Keratinocyte (primary cell): Measurements from ENCODE around the gene ZBTB1. TPM values are rescaled to one million over a fixed set of nuclear protein-coding genes. Genes with fewer than 3 reads are reported as not detected.

Experiments used
- DNase-seq: peaks from one replicate; pipeline ENCODE4 v3.0.0-alpha.2; 2011; ENCODE audit warnings: low read depth, missing footprints, low spot score
- FAIRE-seq: peaks from 2 replicates; lab custom pipeline; 2011; peaks lifted over from hg19 to GRCh38; lab: Jason Lieb, UNC
- H2AFZ ChIP-seq: 2 replicates; pipeline ENCODE4 v1.6.0; 2012; ENCODE audit warnings: low read length, control low read depth, inconsistent platforms; ENCODE audit not compliant: control insufficient read depth
- H3K27ac ChIP-seq: 2 replicates; pipeline ENCODE4 v1.5.1; 2011; ENCODE audit warnings: low read length; ENCODE audit not compliant: control insufficient read depth, insufficient read depth
- H3K27me3 ChIP-seq: 3 replicates; pipeline ENCODE4 v1.6.0; 2011; ENCODE audit warnings: low read length; ENCODE audit not compliant: control insufficient read depth, insufficient read depth; ENCODE audit errors: extremely low read depth
- H3K36me3 ChIP-seq, 2 experiments: 2 replicates in 1 of 2; 3 replicates in 1 of 2; pipeline ENCODE4 v1.5.1; 2011; ENCODE audit warnings: low read length in 2 of 2, mild to moderate bottlenecking in 1 of 2; ENCODE audit not compliant: control insufficient read depth in 2 of 2, insufficient read depth in 2 of 2; ENCODE audit errors: extremely low read depth in 1 of 2
- H3K4me1 ChIP-seq: 3 replicates; pipeline ENCODE4 v1.5.1; 2011; ENCODE audit warnings: low read length; ENCODE audit not compliant: control insufficient read depth, insufficient read depth; ENCODE audit errors: extremely low read depth
- H3K4me2 ChIP-seq: 3 replicates; pipeline ENCODE4 v1.6.0; 2011; ENCODE audit warnings: low read depth, low read length; ENCODE audit not compliant: control insufficient read depth, insufficient read depth; ENCODE audit errors: extremely low read depth
- H3K4me3 ChIP-seq, 3 experiments: fragments of 200-600 bp in 1 of 3; sonication (generic) in 1 of 3; 2 replicates in 2 of 3; 3 replicates in 1 of 3; pipeline ENCODE4 v1.5.1; 2011 to 2016; ENCODE audit warnings: low read length in 3 of 3, mild to moderate bottlenecking in 3 of 3, control low read depth in 2 of 3, inconsistent platforms in 1 of 3, low read depth in 1 of 3, mixed read lengths in 1 of 3, mixed run types in 1 of 3, moderate library complexity in 1 of 3; ENCODE audit not compliant: control insufficient read depth in 2 of 3, insufficient read depth in 2 of 3; ENCODE audit errors: extremely low read depth in 1 of 3
- H3K79me2 ChIP-seq: 2 replicates; pipeline ENCODE4 v1.6.0; 2012; ENCODE audit warnings: low read length; ENCODE audit not compliant: control insufficient read depth, insufficient read depth
- H3K9ac ChIP-seq: 3 replicates; pipeline ENCODE4 v1.6.0; 2011; ENCODE audit warnings: low read length; ENCODE audit not compliant: control insufficient read depth, insufficient read depth; ENCODE audit errors: extremely low read depth
- H3K9me1 ChIP-seq: 3 replicates; pipeline ENCODE4 v1.6.0; 2011; ENCODE audit warnings: low read length; ENCODE audit not compliant: control insufficient read depth, insufficient read depth; ENCODE audit errors: extremely low read depth
- H3K9me3 ChIP-seq: 2 replicates; pipeline ENCODE4 v1.5.1; 2012; ENCODE audit warnings: low read depth, low read length; ENCODE audit not compliant: control insufficient read depth
- H4K20me1 ChIP-seq: 3 replicates; pipeline ENCODE4 v1.6.0; 2011; ENCODE audit warnings: low read length; ENCODE audit not compliant: control insufficient read depth, insufficient read depth; ENCODE audit errors: extremely low read depth
- EZH2 ChIP-seq: IDR thresholded peaks from one replicate; pipeline ENCODE4 v1.6.1; 2012; ENCODE audit warnings: inconsistent platforms, mild to moderate bottlenecking, low read length, moderate library complexity
- dilution Hi-C: fragments of 300-500 bp; cut with MboI; formaldehyde crosslinking; loops from one replicate; pipeline ENCODE4 v1.7.0; 2020; ENCODE audit warnings: low sequenced_read_pairs; ENCODE audit not compliant: extremely low pct_ligation_motif_present
- polyA plus RNA-seq, 5 experiments: library from polyadenylated mRNA; depleted of rRNA in 3 of 5; stranded (reverse) in 3 of 5; stranded (forward) in 1 of 5; unstranded in 1 of 5; fragments of >200 nt; gene quantifications; 1 replicate in 1 of 5; 2 replicates in 3 of 5; 3 replicates in 1 of 5; pipeline versions ENCODE4 v1.2.1 to v1.2.3, GENCODE V29; 2011 to 2012; ENCODE audit warnings: missing spikeins in 2 of 5, low read depth in 1 of 5, low replicate concordance in 1 of 5
- TF ChIP-seq, protein P1 (sequence below), 3 experiments: IDR thresholded peaks in 1 of 3; conservative IDR thresholded peaks in 1 of 3; optimal IDR thresholded peaks in 1 of 3; 2 replicates in 2 of 3; 3 replicates in 1 of 3; pipeline versions ENCODE3 to v1.5.1; 2011; ENCODE audit warnings: low read length in 3 of 3, mild to moderate bottlenecking in 3 of 3, moderate library complexity in 2 of 3, control low read depth in 1 of 3, inconsistent platforms in 1 of 3; ENCODE audit not compliant: insufficient read depth in 2 of 3; ENCODE audit errors: extremely low read depth in 1 of 3

ZBTB1 gene
- polyA plus RNA-seq, 1 donor (not counting 4 experiments of a cell fraction or from before 2014, with no cell fraction given) = 40.7 TPM

DNA sequence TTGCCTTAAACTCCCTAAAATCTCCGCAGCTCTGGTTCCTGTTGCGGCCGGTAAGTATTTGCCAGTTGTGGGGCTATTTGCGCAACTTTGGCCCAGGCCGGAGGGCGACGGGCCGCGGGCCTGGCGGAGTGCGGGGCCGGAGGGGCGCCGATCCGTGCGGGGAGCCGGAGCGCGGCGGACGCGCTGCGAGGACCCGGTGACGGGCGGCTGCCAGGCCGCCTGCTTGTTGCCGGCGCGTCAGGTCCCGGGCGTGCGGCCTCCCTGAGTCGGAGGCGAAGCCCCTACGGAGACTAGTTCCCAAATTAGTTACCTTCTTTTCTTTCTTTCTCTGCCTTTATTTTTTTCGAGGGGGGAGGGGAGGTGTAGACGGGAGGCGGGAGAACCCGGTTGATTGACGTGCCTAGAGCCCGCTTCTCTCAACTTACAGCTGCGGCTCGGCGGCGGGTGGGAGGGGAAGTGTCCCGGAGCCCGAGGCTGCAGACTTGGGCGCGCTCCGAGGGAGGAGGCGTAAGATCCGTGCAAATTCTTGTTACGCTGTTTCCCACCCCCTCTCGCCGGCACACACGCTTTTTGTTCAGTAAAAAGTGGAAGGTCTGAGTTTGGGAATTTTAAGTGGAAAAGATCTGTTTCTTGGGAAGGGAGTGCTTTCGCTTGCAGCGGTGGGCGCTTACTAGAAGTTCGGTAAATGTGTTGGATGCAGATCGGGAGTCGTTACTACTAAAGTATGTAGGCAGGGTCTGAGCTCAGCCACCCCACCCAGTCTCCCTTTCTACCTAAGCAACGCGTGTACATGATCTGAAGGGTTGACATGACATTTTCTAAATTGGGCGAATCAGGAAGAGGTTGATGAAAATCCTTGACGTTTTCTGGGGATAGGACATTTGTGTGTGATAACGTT, 576 bp downstream of the ZBTB1 start:
- TF ChIP-seq, protein P1, sequence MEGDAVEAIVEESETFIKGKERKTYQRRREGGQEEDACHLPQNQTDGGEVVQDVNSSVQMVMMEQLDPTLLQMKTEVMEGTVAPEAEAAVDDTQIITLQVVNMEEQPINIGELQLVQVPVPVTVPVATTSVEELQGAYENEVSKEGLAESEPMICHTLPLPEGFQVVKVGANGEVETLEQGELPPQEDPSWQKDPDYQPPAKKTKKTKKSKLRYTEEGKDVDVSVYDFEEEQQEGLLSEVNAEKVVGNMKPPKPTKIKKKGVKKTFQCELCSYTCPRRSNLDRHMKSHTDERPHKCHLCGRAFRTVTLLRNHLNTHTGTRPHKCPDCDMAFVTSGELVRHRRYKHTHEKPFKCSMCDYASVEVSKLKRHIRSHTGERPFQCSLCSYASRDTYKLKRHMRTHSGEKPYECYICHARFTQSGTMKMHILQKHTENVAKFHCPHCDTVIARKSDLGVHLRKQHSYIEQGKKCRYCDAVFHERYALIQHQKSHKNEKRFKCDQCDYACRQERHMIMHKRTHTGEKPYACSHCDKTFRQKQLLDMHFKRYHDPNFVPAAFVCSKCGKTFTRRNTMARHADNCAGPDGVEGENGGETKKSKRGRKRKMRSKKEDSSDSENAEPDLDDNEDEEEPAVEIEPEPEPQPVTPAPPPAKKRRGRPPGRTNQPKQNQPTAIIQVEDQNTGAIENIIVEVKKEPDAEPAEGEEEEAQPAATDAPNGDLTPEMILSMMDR (optimal IDR thresholded peaks at IDR 0.05 in 1 of 3, IDR thresholded peaks at IDR 0.05 in 1 of 3, conservative IDR thresholded peaks at IDR 0.05 in 1 of 3; ENCODE audit: extremely low read depth in 1 of 3, insufficient read depth in 2 of 3, low read length in 3 of 3) = no peak
- peak overlapping the region; percentile 97 for H3K9ac ChIP-seq
- H3K4me2 ChIP-seq = peak overlapping the region; percentile 83
- H2AFZ ChIP-seq = no peak overlapping the region
- peaks cover 3% of the 10 kb centered on the region for H3K9me1 ChIP-seq
- H3K79me2 ChIP-seq = peaks cover 58% of the 10 kb centered on the region
- H3K4me1 ChIP-seq = peaks cover 54% of the 10 kb centered on the region
- H3K9me3 ChIP-seq = no peaks in the 10 kb centered on the region
- H3K27ac ChIP-seq = peak overlapping the region; percentile 97
- dilution Hi-C loops = no loop called here
- DNase-seq (no peak), FAIRE-seq (no peak)
- peaks cover 5% of the 10 kb centered on the region for H4K20me1 ChIP-seq
- H3K27me3 ChIP-seq = no peaks in the 10 kb centered on the region
- H3K36me3 ChIP-seq = peaks cover 0 to 4% of the 10 kb centered on the region in 2 experiments
- peak overlapping the region; percentile 66 to 88 (median 88) for H3K4me3 ChIP-seq

DNA sequence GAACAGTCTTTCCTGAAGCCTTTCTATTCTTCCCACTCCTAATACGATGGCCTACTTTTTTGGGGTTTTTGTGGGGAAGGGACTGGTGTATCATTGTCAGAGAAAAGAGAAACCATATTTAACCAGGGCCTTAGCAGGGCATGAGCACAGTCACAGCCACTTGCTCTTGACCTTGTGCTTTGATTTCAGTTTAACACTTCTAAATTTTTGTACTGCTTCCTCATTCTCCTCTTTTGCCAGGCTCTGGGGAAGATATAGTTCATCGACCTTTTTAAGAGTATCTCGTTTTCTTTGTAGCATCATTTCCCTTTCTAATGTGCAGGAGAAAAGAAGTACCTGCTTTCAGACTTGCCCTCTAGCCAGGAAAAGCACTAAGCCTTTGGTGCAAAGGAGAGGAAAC, 2.2 kb downstream of the ZBTB1 start:
- Histone ChIP-seq H3K27me3 (no peaks in the 10 kb centered on the region), H3K9me3 (no peaks in the 10 kb centered on the region), H3K9me1 (peaks cover 3% of the 10 kb centered on the region), H3K4me3 (peak overlapping the region; percentile 66 to 88 (median 66)), H3K9ac (peak overlapping the region; percentile 62), H3K4me2 (peak overlapping the region; percentile 83), H3K79me2 (peaks cover 71% of the 10 kb centered on the region), H2AFZ (no peak overlapping the region), H4K20me1 (peaks cover 14% of the 10 kb centered on the region), H3K27ac (peak overlapping the region; percentile 85), H3K4me1 (peaks cover 59% of the 10 kb centered on the region), H3K36me3 (peaks cover 0 to 4% of the 10 kb centered on the region in 2 experiments)
- dilution Hi-C loops = no loop called here
- FAIRE-seq = no peak
- TF ChIP-seq, protein P1 (optimal IDR thresholded peaks at IDR 0.05 in 1 of 3, IDR thresholded peaks at IDR 0.05 in 1 of 3, conservative IDR thresholded peaks at IDR 0.05 in 1 of 3; ENCODE audit: extremely low read depth in 1 of 3, insufficient read depth in 2 of 3, low read length in 3 of 3) = no peak
- TF ChIP-seq EZH2 = no peak
- DNase-seq = no peak
